ENCODE measurements around the gene UBALD2. TPM values are rescaled to one million over a fixed set of nuclear protein-coding genes. Genes with fewer than 3 reads are reported as not detected.
"Not testable (repeated sequence)": the region's sequence is repeated elsewhere in the genome, so short reads cannot be mapped to it uniquely, and the experiment has no call there.

The UBALD2 gene
- total RNA-seq, 2 donors from 2014 or later, result 173 to 187 TPM

- peak; percentile 14 for ATAC-seq (replicated peaks)
- peaks cover 10% of the 10 kb centered on the region for H3K4me1 Mint-ChIP-seq
- no peak overlapping the region for H3K27ac Mint-ChIP-seq
- peak overlapping the region; percentile 69 for H3K4me3 Mint-ChIP-seq
- H3K9me3 Mint-ChIP-seq, result no peaks in the 10 kb centered on the region
- peaks cover 5% of the 10 kb centered on the region for H3K36me3 Mint-ChIP-seq (ENCODE audit: low read depth)
- no peaks in the 10 kb centered on the region for H3K27me3 Mint-ChIP-seq
These were observed 25.4 kb upstream of the UBALD2 start for GRCh38 chr17:76239538-76240274.

DNA sequence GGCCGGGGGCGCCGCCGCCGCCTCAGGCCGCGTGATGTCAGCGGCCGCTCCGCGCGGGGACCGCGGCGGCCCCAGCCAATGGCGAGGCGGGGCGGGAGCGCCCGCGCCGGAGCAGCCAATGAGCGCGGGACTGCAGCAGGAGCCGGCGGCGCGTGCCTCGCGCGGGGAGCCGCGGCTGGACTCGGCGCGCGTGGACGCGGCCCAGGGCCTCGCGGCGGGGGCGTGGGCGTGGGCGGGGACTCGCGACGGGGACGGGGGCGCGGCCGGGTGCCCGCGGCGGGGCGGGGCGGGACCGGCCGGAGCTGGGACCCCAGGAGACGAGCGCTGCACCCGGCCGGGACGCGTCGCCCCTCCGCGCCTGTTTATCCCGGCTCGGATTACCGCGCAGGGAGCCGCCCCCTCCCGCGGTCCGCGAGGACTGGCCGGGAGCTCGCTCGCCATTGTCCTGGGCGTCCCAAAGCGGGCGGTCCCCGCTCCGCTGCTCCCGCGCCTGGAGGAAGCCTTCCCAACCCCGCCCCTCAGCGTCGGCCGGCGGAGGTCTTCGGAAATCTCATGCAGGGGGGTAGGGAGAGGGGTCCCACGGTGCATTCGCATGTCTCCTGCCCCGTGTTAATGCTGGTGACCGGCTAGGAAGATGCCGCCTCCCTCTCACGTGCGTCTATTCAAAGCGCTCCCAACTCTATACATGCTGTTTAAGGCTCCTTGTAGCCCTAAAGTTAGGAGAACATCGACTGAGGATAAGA is 24.5 kb upstream of the UBALD2 start, which contains the start of gene RNF157:
Gene RNF157, minus strand, starts transcription at position 33 of the 743 bp plus-strand sequence. CDS start 253 bp downstream, outside the sequence.
- peak within 1 kb of the TSS; percentile 88 for H3K4me3 Mint-ChIP-seq
- peaks cover 10% of the 10 kb centered on the region for H3K4me1 Mint-ChIP-seq
- no peaks in the 10 kb centered on the region for H3K9me3 Mint-ChIP-seq
- H3K27ac Mint-ChIP-seq, result peak within 1 kb of the TSS; percentile 47
- peak; percentile 95 for ATAC-seq (replicated peaks)
- no peaks in the 10 kb centered on the region for H3K27me3 Mint-ChIP-seq
- H3K36me3 Mint-ChIP-seq (ENCODE audit: low read depth), result peaks cover 5% of the 10 kb centered on the region

- no peaks in the 10 kb centered on the region for H3K27me3 Mint-ChIP-seq
- no peak for ATAC-seq (replicated peaks)
- peaks cover 5% of the 10 kb centered on the region for H3K36me3 Mint-ChIP-seq (ENCODE audit: low read depth)
- H3K4me1 Mint-ChIP-seq, result peaks cover 14% of the 10 kb centered on the region
- H3K4me3 Mint-ChIP-seq, result peak overlapping the region; percentile 88
- no peaks in the 10 kb centered on the region for H3K9me3 Mint-ChIP-seq
- peak overlapping the region; percentile 47 for H3K27ac Mint-ChIP-seq
These were observed 24.0 kb upstream of the UBALD2 start for GRCh38 chr17:76241204-76241538.

- Mint-ChIP-seq H3K4me1 (peaks cover 20% of the 10 kb centered on the region), H3K9me3 (no peaks in the 10 kb centered on the region), H3K4me3 (peak overlapping the region; percentile 88), H3K36me3 (ENCODE audit: low read depth) (peaks cover 5% of the 10 kb centered on the region), H3K27ac (no peak overlapping the region), H3K27me3 (no peaks in the 10 kb centered on the region)
- no peak for ATAC-seq (replicated peaks)
These were observed 23.4 kb upstream of the UBALD2 start for GRCh38 chr17:76241691-76242255.

DNA sequence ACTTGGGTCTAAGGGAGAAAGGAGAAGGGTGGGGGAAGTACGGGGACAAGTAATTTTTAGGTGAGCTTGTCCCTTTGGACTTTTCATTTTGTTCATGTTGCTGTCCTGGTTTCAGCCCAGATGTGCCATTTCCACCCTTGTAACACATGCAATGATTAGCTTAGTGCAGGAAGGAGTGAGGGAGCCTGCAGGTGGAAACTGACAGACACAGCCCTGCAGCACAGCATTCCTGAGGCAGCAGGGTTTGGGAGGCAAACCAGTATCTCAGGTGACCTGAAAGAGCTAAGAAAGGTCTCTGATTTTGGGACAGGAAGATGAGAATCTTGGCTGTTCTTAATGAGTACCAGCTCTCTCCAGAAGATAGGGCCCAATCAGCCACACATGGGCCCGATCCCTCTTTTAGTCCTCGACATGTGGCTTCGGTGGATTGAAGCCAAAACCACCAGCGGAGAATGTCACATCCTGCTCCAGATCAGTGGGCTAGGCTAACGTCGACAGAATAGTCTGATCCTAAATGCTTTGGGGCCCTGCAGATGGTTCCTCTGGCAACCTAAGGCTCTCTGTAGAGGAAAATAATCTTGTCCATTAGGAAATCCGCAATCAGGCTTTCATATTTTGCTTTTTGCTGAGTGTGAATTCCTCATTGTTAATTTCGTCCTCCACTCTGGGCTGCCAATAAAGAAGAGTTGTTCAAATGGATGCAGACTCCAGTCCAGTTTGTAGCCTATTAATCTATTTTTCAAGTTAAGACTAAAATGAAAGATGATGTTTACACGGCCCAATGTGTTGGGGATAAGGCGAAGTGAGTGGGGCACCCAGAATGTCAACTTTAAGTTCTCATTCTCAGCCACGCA is 21.1 kb upstream of the UBALD2 start:
- no peak for ATAC-seq (replicated peaks)
- H3K4me1 Mint-ChIP-seq, result peaks cover 21% of the 10 kb centered on the region
- no peak overlapping the region for H3K4me3 Mint-ChIP-seq
- peaks cover 5% of the 10 kb centered on the region for H3K36me3 Mint-ChIP-seq (ENCODE audit: low read depth)
- no peaks in the 10 kb centered on the region for H3K27me3 Mint-ChIP-seq
- no peaks in the 10 kb centered on the region for H3K9me3 Mint-ChIP-seq
- no peak overlapping the region for H3K27ac Mint-ChIP-seq

GRCh38 chr17:76244721-76245120 is 20.4 kb upstream of the UBALD2 start:
- H3K27me3 Mint-ChIP-seq; H3K9me3 Mint-ChIP-seq; H3K27ac Mint-ChIP-seq; ATAC-seq (replicated peaks); H3K36me3 Mint-ChIP-seq (ENCODE audit: low read depth); H3K4me3 Mint-ChIP-seq: not testable (repeated sequence)
- H3K4me1 Mint-ChIP-seq, result peaks cover 21% of the 10 kb centered on the region

- H3K27ac Mint-ChIP-seq, result peak overlapping the region; percentile 60
- H3K4me3 Mint-ChIP-seq, result peak overlapping the region; percentile 67
- H3K27me3 Mint-ChIP-seq, result no peaks in the 10 kb centered on the region
- peaks cover 18% of the 10 kb centered on the region for H3K4me1 Mint-ChIP-seq
- ATAC-seq (replicated peaks), result peak; percentile 99
- no peaks in the 10 kb centered on the region for H3K9me3 Mint-ChIP-seq
- no peaks in the 10 kb centered on the region for H3K36me3 Mint-ChIP-seq (ENCODE audit: low read depth)
These were observed 18.8 kb upstream of the UBALD2 start for GRCh38 chr17:76246080-76247066.

DNA sequence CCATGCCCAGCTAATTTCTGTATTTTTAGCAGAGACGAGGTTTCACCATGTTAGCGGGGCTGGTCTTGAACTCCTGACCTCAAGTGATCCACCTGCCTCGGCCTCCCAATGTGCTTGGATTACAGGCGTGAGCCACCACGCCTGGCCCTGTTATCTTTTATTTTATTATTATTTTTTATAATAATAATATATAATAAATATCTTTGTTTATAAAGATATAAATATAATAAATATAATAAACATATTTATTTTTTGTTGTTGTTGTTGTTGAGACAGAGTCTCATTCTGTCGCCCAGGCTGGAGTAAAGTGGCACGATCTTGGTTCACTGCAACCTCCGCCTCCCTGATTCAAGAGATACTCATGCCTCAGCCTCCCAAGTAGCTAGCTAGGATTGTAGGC is 17.8 kb upstream of the UBALD2 start:
- Mint-ChIP-seq H3K36me3 (ENCODE audit: low read depth) (no peaks in the 10 kb centered on the region), H3K4me1 (peaks cover 27% of the 10 kb centered on the region), H3K4me3 (no peak overlapping the region), H3K9me3 (no peaks in the 10 kb centered on the region), H3K27me3 (no peaks in the 10 kb centered on the region), H3K27ac (no peak overlapping the region)
- no peak for ATAC-seq (replicated peaks)

- no peak overlapping the region for H3K4me3 Mint-ChIP-seq
- H3K27ac Mint-ChIP-seq, result no peak overlapping the region
- H3K27me3 Mint-ChIP-seq, result no peaks in the 10 kb centered on the region
- H3K9me3 Mint-ChIP-seq, result no peaks in the 10 kb centered on the region
- H3K36me3 Mint-ChIP-seq (ENCODE audit: low read depth), result no peaks in the 10 kb centered on the region
- ATAC-seq (replicated peaks), result no peak
- H3K4me1 Mint-ChIP-seq, result peaks cover 33% of the 10 kb centered on the region
These were observed 16.9 kb upstream of the UBALD2 start for GRCh38 chr17:76248013-76248782.

- Mint-ChIP-seq H3K36me3 (ENCODE audit: low read depth) (no peaks in the 10 kb centered on the region), H3K27ac (no peak overlapping the region), H3K27me3 (no peaks in the 10 kb centered on the region), H3K4me1 (peaks cover 33% of the 10 kb centered on the region), H3K9me3 (no peaks in the 10 kb centered on the region), H3K4me3 (no peak overlapping the region)
- ATAC-seq (replicated peaks), result no peak
These were observed 15.0 kb upstream of the UBALD2 start for GRCh38 chr17:76250141-76250540.

GRCh38 chr17:76251478-76252039 is 13.6 kb upstream of the UBALD2 start:
- H3K4me1 Mint-ChIP-seq, result peaks cover 29% of the 10 kb centered on the region
- peak overlapping the region; percentile 85 for H3K4me3 Mint-ChIP-seq
- H3K9me3 Mint-ChIP-seq, result no peaks in the 10 kb centered on the region
- no peaks in the 10 kb centered on the region for H3K36me3 Mint-ChIP-seq (ENCODE audit: low read depth)
- ATAC-seq (replicated peaks), result peak; percentile 3
- peak overlapping the region; percentile 91 for H3K27ac Mint-ChIP-seq
- no peaks in the 10 kb centered on the region for H3K27me3 Mint-ChIP-seq

DNA sequence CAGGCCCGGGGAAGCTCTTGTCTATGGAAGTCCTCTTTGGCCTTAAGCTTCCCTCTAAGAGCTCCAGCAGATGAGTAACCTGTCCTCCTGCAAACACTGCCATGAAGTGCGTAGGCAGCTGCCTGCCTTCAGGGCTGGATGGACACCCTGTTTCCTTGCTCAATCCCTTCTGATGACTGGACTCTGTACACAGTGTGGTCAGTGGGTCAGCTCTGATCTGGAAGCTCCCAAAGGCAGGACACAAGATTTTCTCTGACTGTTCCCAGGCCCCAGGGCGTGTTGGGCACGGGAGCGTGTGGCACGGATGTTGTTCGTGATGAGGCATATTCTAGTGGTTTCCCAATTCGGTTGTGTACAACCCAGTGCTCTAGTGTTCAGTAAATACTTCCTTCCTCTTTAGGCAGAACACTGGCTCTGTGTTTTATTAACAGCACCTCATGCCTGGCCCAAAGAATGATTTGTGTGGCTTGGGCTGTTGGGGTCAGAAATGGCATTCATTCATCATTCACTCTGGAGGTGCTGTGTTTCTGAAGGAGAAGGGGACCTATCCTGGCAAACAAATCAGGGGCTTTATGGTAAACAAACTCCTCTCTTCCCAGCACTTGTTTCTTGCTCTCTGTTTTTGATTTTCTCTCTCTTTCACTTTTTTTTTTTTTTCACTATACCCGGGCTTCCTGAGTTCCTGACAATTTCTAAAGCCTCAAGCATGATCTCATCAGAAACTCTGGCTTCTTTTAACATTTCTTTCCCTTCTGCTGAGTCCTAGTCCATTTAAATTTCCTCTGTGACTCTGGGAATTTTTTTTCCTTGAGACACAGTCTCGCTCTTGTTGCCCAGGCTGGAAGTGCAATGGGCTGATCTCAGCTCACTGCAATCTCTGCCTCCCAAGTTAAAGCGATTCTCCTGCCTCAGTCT is 12.9 kb upstream of the UBALD2 start:
- no peaks in the 10 kb centered on the region for H3K36me3 Mint-ChIP-seq (ENCODE audit: low read depth)
- peak; percentile 91 for ATAC-seq (replicated peaks)
- peak overlapping the region; percentile 85 for H3K4me3 Mint-ChIP-seq
- peak overlapping the region; percentile 91 for H3K27ac Mint-ChIP-seq
- peaks cover 31% of the 10 kb centered on the region for H3K4me1 Mint-ChIP-seq
- H3K9me3 Mint-ChIP-seq, result peaks cover 3% of the 10 kb centered on the region
- no peaks in the 10 kb centered on the region for H3K27me3 Mint-ChIP-seq
